Ovary (tissue), 3 donors: ENCODE data around the gene GSTM4.

Experiments used
- EP300 ChIP-seq: sonication (generic); formaldehyde crosslinking; IDR thresholded peaks from one replicate; pipeline ENCODE4 v1.6.1; 2017; ENCODE audit warnings: antibody characterized with exemption
- POLR2A ChIP-seq: fragments of 450-650 bp; IDR thresholded peaks from one replicate; pipeline ENCODE4 v1.6.1; 2017; ENCODE audit warnings: antibody characterized with exemption, mild to moderate bottlenecking, moderate library complexity
- TF ChIP-seq, protein P1 (sequence below), 3 donors: fragments of 450-650 bp in 2 of 3; fragments of 200-600 bp in 1 of 3; IDR thresholded peaks; one replicate each; pipeline versions ENCODE4 v1.5.1 to v1.8.0; 2016 to 2022; ENCODE audit warnings: antibody characterized with exemption in 3 of 3, mild to moderate bottlenecking in 1 of 3
- donor health status: DM: no; HTN: no; CAD: no.

GRCh38 chr1:109653306-109653705 is 2.6 kb upstream of the GSTM4 start:
- TF ChIP-seq, protein P1, sequence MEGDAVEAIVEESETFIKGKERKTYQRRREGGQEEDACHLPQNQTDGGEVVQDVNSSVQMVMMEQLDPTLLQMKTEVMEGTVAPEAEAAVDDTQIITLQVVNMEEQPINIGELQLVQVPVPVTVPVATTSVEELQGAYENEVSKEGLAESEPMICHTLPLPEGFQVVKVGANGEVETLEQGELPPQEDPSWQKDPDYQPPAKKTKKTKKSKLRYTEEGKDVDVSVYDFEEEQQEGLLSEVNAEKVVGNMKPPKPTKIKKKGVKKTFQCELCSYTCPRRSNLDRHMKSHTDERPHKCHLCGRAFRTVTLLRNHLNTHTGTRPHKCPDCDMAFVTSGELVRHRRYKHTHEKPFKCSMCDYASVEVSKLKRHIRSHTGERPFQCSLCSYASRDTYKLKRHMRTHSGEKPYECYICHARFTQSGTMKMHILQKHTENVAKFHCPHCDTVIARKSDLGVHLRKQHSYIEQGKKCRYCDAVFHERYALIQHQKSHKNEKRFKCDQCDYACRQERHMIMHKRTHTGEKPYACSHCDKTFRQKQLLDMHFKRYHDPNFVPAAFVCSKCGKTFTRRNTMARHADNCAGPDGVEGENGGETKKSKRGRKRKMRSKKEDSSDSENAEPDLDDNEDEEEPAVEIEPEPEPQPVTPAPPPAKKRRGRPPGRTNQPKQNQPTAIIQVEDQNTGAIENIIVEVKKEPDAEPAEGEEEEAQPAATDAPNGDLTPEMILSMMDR (IDR thresholded peaks at IDR 0.05): no peak
- no peak for TF ChIP-seq POLR2A
- no peak for TF ChIP-seq EP300
